GM18499 (cell line): ENCODE results near the gene KCNH6.

Experiments
- ATAC-seq: cut with Tn5 transposase; IDR thresholded peaks from one replicate; pipeline ENCODE4 v1.9.1; 2021; ENCODE audit warnings: moderate number of reproducible peaks; ENCODE audit not compliant: insufficient read depth, unreplicated experiment

Gene KCNH6

GRCh38 chr17:63503341-63503705 lies 19.8 kb upstream of the KCNH6 start:
- no peak for ATAC-seq

GRCh38 chr17:63504261-63504660 lies 18.9 kb upstream of the KCNH6 start:
- no peak for ATAC-seq

GRCh38 chr17:63505341-63505740 lies 17.8 kb upstream of the KCNH6 start:
- no peak for ATAC-seq

- ATAC-seq = no peak
These were observed 16.5 kb upstream of the KCNH6 start for GRCh38 chr17:63506627-63507026.

GRCh38 chr17:63511331-63511730 lies 11.8 kb upstream of the KCNH6 start:
- no peak for ATAC-seq

- no peak for ATAC-seq
These were observed 10.8 kb upstream of the KCNH6 start for GRCh38 chr17:63512388-63512787.

GRCh38 chr17:63512896-63513644 lies 10.1 kb upstream of the KCNH6 start:
- no peak for ATAC-seq

GRCh38 chr17:63514477-63514876 lies 8.7 kb upstream of the KCNH6 start:
- ATAC-seq = no peak

GRCh38 chr17:63514974-63515373 lies 8.2 kb upstream of the KCNH6 start:
- no peak for ATAC-seq

GRCh38 chr17:63515426-63515825 lies 7.7 kb upstream of the KCNH6 start:
- no peak for ATAC-seq

GRCh38 chr17:63516910-63517824 lies 6.0 kb upstream of the KCNH6 start:
- no peak for ATAC-seq

GRCh38 chr17:63517825-63518534 lies 5.2 kb upstream of the KCNH6 start:
- no peak for ATAC-seq

GRCh38 chr17:63519116-63519881 lies 3.9 kb upstream of the KCNH6 start:
- no peak for ATAC-seq

- no peak for ATAC-seq
These were observed 2.9 kb upstream of the KCNH6 start for GRCh38 chr17:63519972-63520882.

- ATAC-seq = no peak
These were observed 893 bp downstream of the KCNH6 start for GRCh38 chr17:63524051-63524450.

- ATAC-seq = no peak
These were observed 2.2 kb downstream of the KCNH6 start for GRCh38 chr17:63525190-63525946.

- ATAC-seq = no peak
These were observed 3.7 kb downstream of the KCNH6 start for GRCh38 chr17:63526861-63527260.

- ATAC-seq = no peak
These were observed 5.0 kb downstream of the KCNH6 start for GRCh38 chr17:63528183-63528582.
